HG02610 (cell line): ENCODE data around the gene ADARB2.

ENCODE experiments used
- ATAC-seq: cut with Tn5 transposase; IDR thresholded peaks from one replicate; pipeline ENCODE4 v1.9.1; 2021; ENCODE audit warnings: mild to moderate bottlenecking, moderate library complexity; ENCODE audit not compliant: unreplicated experiment

ADARB2 gene

GRCh38 chr10:1573981-1574380 is 163.3 kb downstream of the ADARB2 start:
- no peak for ATAC-seq

GRCh38 chr10:1573334-1573969 is 163.9 kb downstream of the ADARB2 start:
- no peak for ATAC-seq

- no peak for ATAC-seq
Measured at GRCh38 chr10:1572519-1573333, 164.6 kb downstream of the ADARB2 start.

- ATAC-seq = no peak
Measured at GRCh38 chr10:1571587-1572237, 165.6 kb downstream of the ADARB2 start.

GRCh38 chr10:1570416-1571051 is 166.8 kb downstream of the ADARB2 start:
- ATAC-seq = no peak

GRCh38 chr10:1569208-1569607 is 168.1 kb downstream of the ADARB2 start:
- ATAC-seq = no peak

- ATAC-seq = no peak
Measured at GRCh38 chr10:1567742-1568495, 169.4 kb downstream of the ADARB2 start.

GRCh38 chr10:1567152-1567551 is 170.2 kb downstream of the ADARB2 start:
- no peak for ATAC-seq

GRCh38 chr10:1564791-1565190 is 172.5 kb downstream of the ADARB2 start:
- no peak for ATAC-seq

- ATAC-seq = no peak
Measured at GRCh38 chr10:1563028-1563427, 174.3 kb downstream of the ADARB2 start.

GRCh38 chr10:1561731-1562337 is 175.5 kb downstream of the ADARB2 start:
- no peak for ATAC-seq

GRCh38 chr10:1560535-1561192 is 176.7 kb downstream of the ADARB2 start:
- no peak for ATAC-seq

GRCh38 chr10:1559761-1560160 is 177.6 kb downstream of the ADARB2 start:
- ATAC-seq = no peak

GRCh38 chr10:1559311-1559710 is 178.0 kb downstream of the ADARB2 start:
- no peak for ATAC-seq

GRCh38 chr10:1558906-1559305 is 178.4 kb downstream of the ADARB2 start:
- ATAC-seq = no peak

- ATAC-seq = no peak
Measured at GRCh38 chr10:1557081-1557480, 180.2 kb downstream of the ADARB2 start.

- no peak for ATAC-seq
Measured at GRCh38 chr10:1556496-1556895, 180.8 kb downstream of the ADARB2 start.

GRCh38 chr10:1553951-1554350 is 183.4 kb downstream of the ADARB2 start:
- no peak for ATAC-seq

- no peak for ATAC-seq
Measured at GRCh38 chr10:1552881-1553670, 184.2 kb downstream of the ADARB2 start.
